Measurements from ENCODE around the gene KCNMA1. TPM values are rescaled to one million over a fixed set of nuclear protein-coding genes. Genes with fewer than 3 reads are reported as not detected.
"Not testable (repeated sequence)": the region's sequence is repeated elsewhere in the genome, so short reads cannot be mapped to it uniquely, and the experiment has no call there.

The KCNMA1 gene
- total and polyA plus RNA-seq, 10 donors = 9.3 to 114 (median 51.5) TPM

GRCh38 chr10:77685432-77685831, 47.8 kb upstream of the KCNMA1 start:
- WGBS, 5 donors = 59 to 90% (median 69%) methylated on average over 4 of the region's 4 CpGs
- TF ChIP-seq CTCF (IDR thresholded peaks at IDR 0.05 in 8 of 11, conservative IDR thresholded peaks at IDR 0.05 in 3 of 11) (no peak), POLR2AphosphoS5 (IDR thresholded peaks at IDR 0.05) (no peak), POLR2A (IDR thresholded peaks at IDR 0.05) (no peak)
- H3K27me3 ChIP-seq (replicated peaks in 1 of 7) = peaks cover 0 to 56% (median 0%) of the 10 kb centered on the region in 7 donors
- no peak overlapping the region for H3K27ac ChIP-seq
- no peaks in the 10 kb centered on the region for H3K4me1 ChIP-seq
- H3K4me3 ChIP-seq = no peak overlapping the region
- intact Hi-C loops (cut with DNase I; ENCODE audit: low total_unique reads) = no loop called here
- no peak for DNase-seq
- H3K9me3 ChIP-seq = no peaks in the 10 kb centered on the region
- H3K36me3 ChIP-seq = no peaks in the 10 kb centered on the region

GRCh38 chr10:77683088-77683432, 45.5 kb upstream of the KCNMA1 start:
- WGBS, 5 donors = 79 to 88% (median 81%) methylated on average over 8 of the region's 8 CpGs
- H3K4me1 ChIP-seq; intact Hi-C loops (cut with DNase I; ENCODE audit: low total_unique reads); H3K4me3 ChIP-seq; H3K27ac ChIP-seq; H3K9me3 ChIP-seq; DNase-seq; H3K36me3 ChIP-seq: not testable (repeated sequence)
- peaks cover 0 to 39% (median 0%) of the 10 kb centered on the region in 7 donors for H3K27me3 ChIP-seq (replicated peaks in 1 of 7)

DNA sequence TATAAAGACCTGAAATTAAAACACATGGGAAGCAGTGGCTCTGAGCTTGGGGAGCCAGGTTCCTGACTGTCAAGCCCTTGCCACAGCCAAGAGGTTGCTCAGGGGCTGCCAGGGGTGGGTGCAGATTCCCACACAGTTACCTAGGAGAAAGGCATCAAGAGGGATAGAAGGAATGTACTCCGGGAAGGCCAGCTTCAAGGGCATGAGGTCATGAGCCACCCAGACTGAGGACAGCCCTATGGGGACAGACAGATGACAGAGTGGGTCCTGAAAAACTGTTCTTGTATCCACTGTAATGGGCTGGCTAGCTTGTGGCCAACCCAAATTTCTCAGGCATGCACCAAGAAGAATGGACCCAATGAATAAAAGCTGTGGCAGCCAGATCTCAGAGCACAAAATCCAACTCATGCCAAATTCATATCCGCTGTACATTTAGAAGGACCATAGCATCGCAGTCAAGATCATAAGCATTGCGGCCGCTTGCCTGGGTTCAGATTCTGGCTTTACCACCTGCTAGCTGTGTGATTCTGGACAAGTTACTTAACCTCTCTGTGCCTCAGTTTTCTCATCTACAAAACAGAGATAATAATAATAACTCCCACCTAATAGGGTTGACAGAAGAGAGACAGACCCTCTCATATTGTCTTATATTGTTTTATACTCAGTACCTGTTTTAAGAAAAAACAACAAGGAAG, 44.9 kb upstream of the KCNMA1 start:
- 90 to 94% (median 92%) methylated on average over 5 of the region's 5 CpGs for WGBS, 5 donors
- H3K27ac ChIP-seq = no peak overlapping the region
- DNase-seq = no peak
- no peaks in the 10 kb centered on the region for H3K9me3 ChIP-seq
- H3K4me1 ChIP-seq = no peaks in the 10 kb centered on the region
- no peak overlapping the region for H3K4me3 ChIP-seq
- intact Hi-C loops (cut with DNase I; ENCODE audit: low total_unique reads) = no loop called here
- no peak for TF ChIP-seq POLR2AphosphoS5 (IDR thresholded peaks at IDR 0.05)
- no peak for TF ChIP-seq POLR2A (IDR thresholded peaks at IDR 0.05)
- no peak for TF ChIP-seq CTCF (IDR thresholded peaks at IDR 0.05 in 8 of 11, conservative IDR thresholded peaks at IDR 0.05 in 3 of 11)
- no peaks in the 10 kb centered on the region for H3K36me3 ChIP-seq
- peaks cover 0 to 33% (median 0%) of the 10 kb centered on the region in 7 donors for H3K27me3 ChIP-seq (replicated peaks in 1 of 7)

DNA sequence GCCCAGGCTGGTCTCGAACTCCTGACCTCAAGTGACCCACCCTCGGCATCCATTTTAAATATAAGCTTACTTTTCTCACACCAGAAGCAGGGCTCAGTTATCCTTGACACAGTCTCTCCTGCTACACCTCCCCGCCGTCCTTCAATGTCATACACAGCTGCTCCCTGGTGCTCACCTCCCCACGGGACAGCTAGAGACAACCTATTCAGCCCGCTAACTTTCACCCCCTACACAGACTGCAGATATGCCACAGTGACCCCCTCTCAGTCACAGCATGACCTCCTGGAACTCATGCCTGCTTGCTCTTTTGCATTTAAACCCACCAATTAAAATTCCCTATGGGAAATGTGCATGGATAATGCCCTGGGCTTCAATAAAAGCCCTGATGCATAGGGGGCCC, 44.2 kb upstream of the KCNMA1 start:
- Histone ChIP-seq H3K9me3 (no peaks in the 10 kb centered on the region), H3K27me3 (replicated peaks in 1 of 7) (peaks cover 0 to 30% (median 0%) of the 10 kb centered on the region in 7 donors), H3K4me3 (no peak overlapping the region), H3K27ac (no peak overlapping the region), H3K36me3 (no peaks in the 10 kb centered on the region), H3K4me1 (no peaks in the 10 kb centered on the region)
- WGBS, 5 donors = 71 to 86% (median 81%) methylated on average over 6 of the region's 6 CpGs
- DNase-seq = no peak
- intact Hi-C loops (cut with DNase I; ENCODE audit: low total_unique reads) = no loop called here
- TF ChIP-seq POLR2AphosphoS5 (IDR thresholded peaks at IDR 0.05) (no peak), POLR2A (IDR thresholded peaks at IDR 0.05) (no peak), CTCF (IDR thresholded peaks at IDR 0.05 in 8 of 11, conservative IDR thresholded peaks at IDR 0.05 in 3 of 11) (no peak)
